Body of pancreas (tissue), 4 donors: ENCODE results near the gene GALNTL6. TPM values are rescaled to one million over a fixed set of nuclear protein-coding genes. Genes with fewer than 3 reads are reported as not detected.

Experiments used
- ATAC-seq: fragments of 150-250 bp; one replicate; pipeline ENCODE4 v1.9.1; 2016
- DNase-seq, 4 donors: peaks; one replicate each; pipeline ENCODE4 v3.0.0-alpha.2; 2019
- H3K27ac ChIP-seq, 4 donors: fragments of 200-600 bp; sonication (generic); 1 replicate in 3 of 4; 2 replicates in 1 of 4; pipeline versions ENCODE4 v1.5.1 to v1.6.1; 2016 to 2019; ENCODE audit warnings: mild to moderate bottlenecking in 1 of 4, mixed read lengths in 1 of 4, moderate library complexity in 1 of 4
- H3K27me3 ChIP-seq, 2 donors: fragments of 200-600 bp; sonication (generic); one replicate each; pipeline ENCODE4 v1.6.0; 2016; ENCODE audit warnings: mild to moderate bottlenecking in 1 of 2
- H3K36me3 ChIP-seq, 2 donors: fragments of 200-600 bp; sonication (generic); replicated peaks in 1 of 2; 2 replicates each; pipeline ENCODE4 v1.5.1; 2016; ENCODE audit warnings: low read depth in 2 of 2; ENCODE audit not compliant: insufficient read depth in 1 of 2
- H3K4me1 ChIP-seq: fragments of 200-600 bp; sonication (generic); one replicate; pipeline ENCODE4 v1.6.0; 2016
- H3K4me3 ChIP-seq, 2 donors: fragments of 200-600 bp; sonication (generic); 1 replicate in 1 of 2; 2 replicates in 1 of 2; pipeline ENCODE4 v1.5.1; 2016 to 2019
- H3K9me3 ChIP-seq, 3 donors: fragments of 200-600 bp; sonication (generic); 1 replicate in 2 of 3; 2 replicates in 1 of 3; pipeline ENCODE4 v1.5.1; 2016
- CTCF ChIP-seq, 7 experiments: fragments of 450-650 bp in 4 of 7; fragments of 200-600 bp in 3 of 7; sonication (generic) in 3 of 7; IDR thresholded peaks; one replicate each; pipeline ENCODE4 v1.5.1; 2016 to 2019; ENCODE audit warnings: antibody characterized with exemption in 7 of 7
- POLR2A ChIP-seq, 3 donors: fragments of 450-650 bp; IDR thresholded peaks; one replicate each; pipeline ENCODE4 v1.6.1; 2016; ENCODE audit warnings: antibody characterized with exemption in 3 of 3, mild to moderate bottlenecking in 2 of 3
- WGBS, 2 donors: methylation state at CpG; one replicate each; pipeline ENCODE4 v1.1.5; 2017; 5-methylcytosine and 5-hydroxymethylcytosine counted together
- intact Hi-C: fragments of 100-400 bp; cut with DNase I; formaldehyde crosslinking; loops from one replicate; pipeline ENCODE4 v1.15.1; 2023
- total RNA-seq, 2 donors: library from RNA; depleted of rRNA; stranded (reverse); fragments of >200 nt; gene quantifications; one replicate each; pipeline ENCODE4 v1.1.0, GENCODE V29; 2016

The GALNTL6 gene
- total RNA-seq, 2 donors from 2014 or later, result 0.26 TPM; not detected in 1

DNA sequence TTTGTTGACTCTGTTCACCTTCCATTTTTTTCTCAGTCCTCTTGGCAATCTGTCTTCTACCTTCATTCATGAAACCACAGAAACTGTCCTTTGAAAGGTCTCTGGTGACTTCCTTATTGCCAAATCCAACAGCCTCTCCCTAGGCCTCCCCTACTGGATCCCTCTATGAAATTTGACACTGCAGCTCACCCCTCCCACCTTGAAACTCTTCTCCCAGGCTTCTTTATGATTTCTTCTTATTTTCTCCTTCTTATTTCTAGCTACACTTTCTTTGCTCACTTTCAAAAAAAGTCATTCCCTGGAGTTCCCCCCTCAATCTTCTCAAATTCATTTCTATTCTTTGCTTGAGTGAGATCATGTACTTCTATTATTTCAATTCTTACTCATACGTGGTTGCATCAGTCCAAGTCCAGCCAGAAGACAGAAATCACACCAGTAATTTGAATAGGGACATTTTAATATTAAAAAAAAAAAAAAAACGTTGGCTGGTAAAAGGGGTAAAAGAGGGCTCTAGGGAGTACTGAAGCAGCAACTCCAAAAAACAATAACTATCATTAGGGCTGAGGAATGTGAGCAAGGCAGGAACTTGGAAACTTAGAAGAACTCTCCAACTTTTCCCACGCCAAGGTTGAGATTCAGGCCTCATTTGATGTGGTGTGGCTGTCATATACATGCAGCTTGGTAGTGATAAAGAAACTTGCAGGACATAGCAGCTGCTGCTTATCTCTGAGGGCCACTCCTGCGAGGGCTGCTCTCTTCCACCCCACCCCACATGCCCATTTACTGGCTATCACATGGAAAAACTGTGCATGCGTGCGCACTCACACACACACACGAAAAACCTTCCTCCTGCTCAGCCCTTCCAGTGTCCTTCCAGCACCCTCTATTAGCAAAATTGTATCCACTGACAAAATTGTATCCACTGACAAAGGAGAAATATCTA lies 1185.6 kb downstream of the GALNTL6 start:
- TF ChIP-seq CTCF (IDR thresholded peaks at IDR 0.05) (no peak), POLR2A (IDR thresholded peaks at IDR 0.05) (no peak)
- Histone ChIP-seq H3K27ac (no peak overlapping the region), H3K36me3 (no peaks in the 10 kb centered on the region), H3K9me3 (no peaks in the 10 kb centered on the region), H3K4me3 (no peak overlapping the region), H3K4me1 (no peaks in the 10 kb centered on the region), H3K27me3 (no peaks in the 10 kb centered on the region)
- no peak for DNase-seq
- ATAC-seq, result no peak
- WGBS, 2 donors, result 64 to 72% methylated on average over 7 of the region's 7 CpGs
- intact Hi-C loops, result no loop called here

DNA sequence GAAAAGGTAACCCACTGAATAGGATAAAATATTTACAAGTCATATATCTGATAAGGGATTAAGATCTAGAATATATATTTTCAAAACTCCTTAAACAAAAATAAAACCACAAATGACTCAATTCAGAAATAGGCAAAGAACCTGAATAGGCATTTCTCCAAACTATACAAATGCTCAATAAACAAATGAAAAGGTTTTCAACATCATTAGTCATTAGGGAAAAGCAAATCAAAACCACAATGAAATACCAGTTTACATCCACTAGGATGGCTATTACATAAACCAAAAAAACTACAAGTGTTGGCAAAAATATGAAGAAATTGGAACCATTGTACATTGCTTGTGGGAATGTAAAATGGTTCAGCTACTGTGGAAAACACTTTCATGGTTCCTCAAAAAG lies 1188.4 kb downstream of the GALNTL6 start:
- Histone ChIP-seq H3K27ac (no peak overlapping the region), H3K9me3 (no peaks in the 10 kb centered on the region), H3K4me3 (no peak overlapping the region), H3K4me1 (peaks cover 6% of the 10 kb centered on the region), H3K36me3 (no peaks in the 10 kb centered on the region), H3K27me3 (no peaks in the 10 kb centered on the region)
- DNase-seq (no peak), ATAC-seq (no peak)
- TF ChIP-seq CTCF (IDR thresholded peaks at IDR 0.05) (no peak), POLR2A (IDR thresholded peaks at IDR 0.05) (no peak)
- intact Hi-C loops, result no loop called here

- Histone ChIP-seq H3K4me1 (peaks cover 6% of the 10 kb centered on the region), H3K36me3 (no peaks in the 10 kb centered on the region), H3K9me3 (no peaks in the 10 kb centered on the region), H3K27me3 (no peaks in the 10 kb centered on the region), H3K4me3 (no peak overlapping the region), H3K27ac (no peak overlapping the region)
- WGBS, 2 donors, result 71 to 91% methylated on average over 6 of the region's 6 CpGs
- intact Hi-C loops, result no loop called here
- no peak for TF ChIP-seq POLR2A (IDR thresholded peaks at IDR 0.05)
- TF ChIP-seq CTCF (IDR thresholded peaks at IDR 0.05), result no peak
- no peak for DNase-seq
- no peak for ATAC-seq
Observed at GRCh38 chr4:173002830-173003561, 1189.8 kb downstream of the GALNTL6 start.

DNA sequence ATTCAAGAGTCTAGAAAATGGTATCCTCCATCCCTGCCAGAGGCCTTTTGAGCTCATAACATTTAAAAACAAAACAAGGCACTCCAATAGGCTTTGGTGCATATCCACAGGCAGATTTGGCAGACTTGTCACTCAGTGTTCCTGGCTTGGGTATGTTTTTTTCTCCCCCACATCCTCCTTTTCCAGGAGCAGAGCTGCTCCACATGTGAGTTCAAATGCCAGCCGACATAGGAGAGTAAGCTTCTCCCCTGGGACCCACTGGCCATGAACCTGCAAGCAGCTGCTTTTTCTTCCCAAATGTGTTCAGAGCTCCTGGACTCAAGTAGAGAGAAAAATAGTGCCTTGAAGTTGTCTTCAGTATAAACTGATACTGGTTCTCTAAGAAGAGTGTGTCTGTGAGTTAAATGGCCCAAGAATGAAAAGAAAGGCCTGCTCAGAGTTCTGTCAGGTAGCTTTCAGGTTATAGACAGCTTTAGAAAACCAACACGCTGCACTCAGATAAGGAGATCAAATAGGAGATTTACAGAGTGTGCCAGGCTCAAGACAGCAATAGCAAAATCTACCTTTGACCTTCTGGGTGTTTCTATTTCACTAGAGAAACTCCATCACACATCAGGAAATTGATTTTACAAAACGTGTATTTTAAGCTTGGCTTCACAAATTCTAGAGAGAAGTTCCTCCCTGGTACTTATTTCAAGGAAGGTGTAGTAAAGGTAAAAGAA lies 1192.9 kb downstream of the GALNTL6 start:
- 20 to 24% methylated on average over 3 of the region's 3 CpGs for WGBS, 2 donors
- intact Hi-C loops, result no loop called here
- H3K4me3 ChIP-seq, result no peak overlapping the region
- TF ChIP-seq POLR2A (IDR thresholded peaks at IDR 0.05) (no peak), CTCF (IDR thresholded peaks at IDR 0.05) (no peak)
- H3K4me1 ChIP-seq, result peaks cover 6% of the 10 kb centered on the region
- H3K9me3 ChIP-seq, result no peaks in the 10 kb centered on the region
- DNase-seq (no peak), ATAC-seq (no peak)
- H3K27me3 ChIP-seq, result no peaks in the 10 kb centered on the region
- no peaks in the 10 kb centered on the region for H3K36me3 ChIP-seq
- H3K27ac ChIP-seq, result no peak overlapping the region
